Measurements from ENCODE around the gene RAB23.

DNA sequence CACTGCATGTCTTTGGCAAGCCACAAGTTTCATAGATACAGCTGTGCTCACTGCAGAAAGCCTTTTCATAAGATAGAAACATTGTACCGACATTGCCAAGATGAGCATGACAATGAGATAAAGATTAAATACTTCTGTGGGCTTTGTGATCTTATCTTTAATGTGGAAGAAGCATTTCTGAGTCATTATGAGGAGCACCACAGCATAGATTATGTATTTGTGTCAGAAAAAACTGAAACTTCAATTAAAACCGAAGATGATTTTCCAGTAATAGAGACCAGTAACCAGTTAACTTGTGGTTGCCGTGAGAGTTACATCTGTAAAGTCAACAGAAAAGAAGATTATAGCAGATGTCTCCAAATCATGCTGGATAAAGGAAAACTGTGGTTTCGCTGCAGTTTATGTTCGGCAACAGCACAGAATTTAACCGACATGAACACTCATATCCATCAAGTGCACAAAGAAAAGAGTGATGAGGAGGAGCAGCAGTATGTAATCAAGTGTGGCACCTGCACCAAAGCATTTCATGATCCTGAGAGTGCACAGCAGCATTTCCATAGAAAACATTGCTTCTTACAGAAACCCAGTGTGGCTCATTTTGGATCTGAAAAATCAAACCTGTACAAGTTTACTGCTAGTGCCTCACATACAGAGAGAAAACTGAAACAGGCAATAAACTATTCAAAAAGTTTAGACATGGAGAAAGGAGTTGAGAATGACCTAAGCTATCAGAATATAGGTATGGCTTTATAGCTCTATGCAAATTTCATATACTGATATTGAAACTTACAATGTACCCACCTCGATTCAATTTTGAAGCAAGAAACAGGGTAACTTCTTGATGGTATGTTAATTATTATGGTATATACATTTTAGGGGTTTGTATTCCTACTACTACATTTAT lies 73.9 kb downstream of the RAB23 start:
- TF ChIP-seq, protein P1, sequence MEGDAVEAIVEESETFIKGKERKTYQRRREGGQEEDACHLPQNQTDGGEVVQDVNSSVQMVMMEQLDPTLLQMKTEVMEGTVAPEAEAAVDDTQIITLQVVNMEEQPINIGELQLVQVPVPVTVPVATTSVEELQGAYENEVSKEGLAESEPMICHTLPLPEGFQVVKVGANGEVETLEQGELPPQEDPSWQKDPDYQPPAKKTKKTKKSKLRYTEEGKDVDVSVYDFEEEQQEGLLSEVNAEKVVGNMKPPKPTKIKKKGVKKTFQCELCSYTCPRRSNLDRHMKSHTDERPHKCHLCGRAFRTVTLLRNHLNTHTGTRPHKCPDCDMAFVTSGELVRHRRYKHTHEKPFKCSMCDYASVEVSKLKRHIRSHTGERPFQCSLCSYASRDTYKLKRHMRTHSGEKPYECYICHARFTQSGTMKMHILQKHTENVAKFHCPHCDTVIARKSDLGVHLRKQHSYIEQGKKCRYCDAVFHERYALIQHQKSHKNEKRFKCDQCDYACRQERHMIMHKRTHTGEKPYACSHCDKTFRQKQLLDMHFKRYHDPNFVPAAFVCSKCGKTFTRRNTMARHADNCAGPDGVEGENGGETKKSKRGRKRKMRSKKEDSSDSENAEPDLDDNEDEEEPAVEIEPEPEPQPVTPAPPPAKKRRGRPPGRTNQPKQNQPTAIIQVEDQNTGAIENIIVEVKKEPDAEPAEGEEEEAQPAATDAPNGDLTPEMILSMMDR (IDR thresholded peaks at IDR 0.05), result no peak
- no peak for TF ChIP-seq EZH2 (IDR thresholded peaks at IDR 0.05; ENCODE audit: borderline replicate concordance, insufficient read depth, low read depth, low read length, poor library complexity, severe bottlenecking)
